ENCODE measurements around the gene U2SURP.
"Not testable (repeated sequence)": the region's sequence is repeated elsewhere in the genome, so short reads cannot be mapped to it uniquely, and the experiment has no call there.

U2SURP gene

DNA sequence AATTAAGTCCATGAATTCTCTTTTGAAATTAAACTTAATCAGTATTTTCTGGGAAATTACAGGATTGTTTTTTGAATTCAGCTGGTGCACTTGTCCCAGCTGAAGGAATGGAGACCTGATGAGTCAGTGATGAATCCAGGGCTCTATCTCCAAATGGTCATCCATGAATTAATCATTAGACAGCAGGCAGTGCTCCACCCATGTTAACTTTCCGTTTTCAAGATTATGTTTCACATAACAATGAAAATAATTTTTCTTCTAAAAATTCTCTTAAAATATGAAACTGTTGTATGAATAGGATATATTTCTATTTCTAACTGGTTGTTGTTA lies 24.0 kb upstream of the U2SURP start:
- no peak for DNase-seq

DNA sequence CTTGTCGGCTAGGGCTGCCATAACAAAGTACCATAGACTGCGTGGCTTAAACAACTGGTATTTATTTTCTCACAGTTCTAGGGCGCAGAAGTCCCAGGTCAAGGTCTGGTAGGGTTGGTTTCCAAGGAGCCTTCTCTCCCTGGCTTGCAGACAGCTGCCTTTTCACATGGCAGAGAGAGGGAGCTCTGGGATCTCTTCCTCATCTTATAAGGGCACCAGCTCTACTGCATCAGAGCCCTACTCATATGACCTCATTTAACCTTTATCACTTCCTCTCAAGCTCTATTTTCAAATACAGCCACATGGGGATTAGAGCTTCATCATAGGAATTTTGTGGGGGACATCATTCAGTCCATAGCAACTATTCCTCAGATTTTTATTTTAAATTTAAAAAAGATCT lies 20.3 kb upstream of the U2SURP start:
- DNase-seq = no peak

DNA sequence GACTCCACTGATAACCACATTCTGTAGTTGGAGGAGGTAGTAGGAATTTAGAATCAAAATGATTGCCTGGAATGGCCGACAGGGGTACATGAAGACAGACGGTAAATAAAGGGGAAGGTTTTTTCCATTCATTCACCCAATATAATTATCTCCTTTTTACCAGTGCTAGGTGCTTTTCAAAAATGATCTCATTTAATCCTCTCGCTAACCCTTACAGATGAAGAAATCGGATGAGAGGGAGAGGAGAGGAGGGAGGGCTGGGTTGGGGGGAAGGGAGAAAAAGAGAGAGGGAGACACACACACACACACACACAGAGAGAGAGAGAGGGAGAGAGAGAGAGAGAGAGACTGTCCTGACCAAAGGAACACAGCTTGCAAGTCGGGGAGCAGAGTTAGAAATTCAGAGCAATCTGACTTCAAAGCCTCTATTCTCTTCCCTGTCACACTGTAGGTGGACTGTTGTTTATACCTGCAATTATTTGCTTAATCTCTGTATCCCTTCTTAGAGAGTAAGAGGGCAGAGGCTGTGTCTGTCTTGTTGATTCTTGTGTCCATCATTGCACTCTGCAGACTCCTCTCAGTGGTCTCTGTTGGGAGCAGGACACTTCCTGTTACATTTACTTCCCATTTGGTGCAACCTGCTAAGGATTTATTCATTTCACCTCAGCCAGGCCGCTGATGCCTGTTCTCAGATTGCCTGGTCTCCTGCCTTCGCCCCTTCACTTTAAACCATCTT lies 19.2 kb upstream of the U2SURP start:
- DNase-seq = no peak

DNA sequence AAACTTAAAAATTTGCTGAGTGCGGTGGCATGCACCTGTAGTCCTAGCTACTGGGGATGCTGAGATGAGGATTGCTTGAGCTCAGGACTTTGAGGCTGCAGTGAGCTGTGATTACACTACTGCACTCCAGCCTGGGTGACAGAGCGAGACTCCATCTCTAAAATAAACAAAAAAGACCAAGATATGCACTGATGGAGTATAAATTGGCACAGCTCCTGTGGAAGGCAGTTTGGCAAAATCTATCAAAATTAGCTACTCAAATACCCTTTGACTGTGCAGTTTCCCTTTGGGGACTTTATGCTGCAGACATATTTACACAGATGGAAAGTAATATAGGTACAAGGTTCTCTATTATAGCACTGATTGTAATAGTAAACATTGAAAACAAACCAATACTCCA lies 18.1 kb upstream of the U2SURP start:
- no peak for DNase-seq

DNA sequence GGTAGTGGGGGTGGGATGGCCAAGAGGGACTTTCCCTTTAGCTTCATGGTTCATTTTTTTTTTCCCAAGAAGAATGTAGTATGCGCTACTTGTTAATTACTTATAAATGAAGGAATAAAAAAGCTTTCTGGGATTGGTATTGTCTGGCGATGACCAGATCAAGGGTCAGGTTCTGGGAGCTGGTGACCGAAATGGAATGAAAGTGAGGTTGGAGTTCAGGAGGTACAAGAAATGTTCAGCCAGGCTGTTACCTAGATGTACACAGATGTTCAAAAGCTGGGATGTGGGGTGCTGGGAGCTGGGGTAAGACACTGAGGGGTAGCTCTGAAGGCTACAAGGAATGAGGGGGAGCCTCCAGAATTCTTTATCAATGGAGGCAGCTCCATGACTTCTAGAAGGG lies 17.1 kb upstream of the U2SURP start:
- DNase-seq = no peak

DNA sequence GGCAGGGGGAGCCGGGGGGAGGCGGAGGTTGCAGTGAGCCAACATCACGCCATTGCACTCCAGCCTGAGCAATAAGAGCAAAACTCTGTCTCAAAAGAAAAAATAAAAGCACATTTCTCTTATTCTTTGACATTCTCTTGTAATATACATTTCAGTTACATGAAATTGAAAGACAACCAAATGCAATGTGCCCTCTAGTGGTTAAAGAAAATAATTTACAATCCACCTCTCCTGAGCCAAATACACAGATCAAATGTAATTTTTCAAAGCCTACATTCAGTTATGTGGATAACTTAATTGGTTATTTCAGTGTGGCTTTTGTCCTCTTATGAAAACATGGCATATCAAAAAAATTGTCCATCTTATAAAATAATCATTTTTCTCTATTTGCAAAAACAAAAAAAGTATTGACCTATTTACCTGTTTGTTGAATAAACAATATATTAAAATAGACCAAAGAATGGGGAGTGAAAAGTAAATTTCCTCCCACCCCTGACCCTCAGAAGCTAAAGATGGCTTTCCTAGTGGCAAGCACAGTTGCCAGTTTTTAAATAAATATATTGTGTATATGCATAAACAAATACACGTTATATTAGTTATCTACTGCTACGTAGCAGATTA lies 14.2 kb upstream of the U2SURP start:
- DNase-seq = no peak

DNA sequence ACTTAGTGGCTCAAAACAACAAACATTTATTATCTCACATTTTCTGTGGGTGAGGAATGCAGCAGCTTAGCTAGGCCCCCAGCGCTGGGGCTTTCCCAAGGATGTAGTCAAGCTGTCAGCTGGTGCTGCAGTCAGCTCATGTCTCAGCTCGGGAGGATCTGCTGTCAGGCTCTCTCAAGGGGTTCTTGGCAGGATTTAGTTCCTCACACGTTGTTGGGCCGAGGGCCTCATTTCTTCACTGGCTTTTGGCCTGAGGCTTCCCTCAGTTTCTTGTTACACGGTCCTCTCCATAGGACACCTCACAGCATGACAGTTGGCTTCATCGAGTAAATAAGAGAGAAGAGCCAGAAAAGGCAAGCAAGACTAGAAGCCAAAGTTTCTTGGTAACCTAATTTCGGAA lies 13.7 kb upstream of the U2SURP start:
- no peak for DNase-seq

DNA sequence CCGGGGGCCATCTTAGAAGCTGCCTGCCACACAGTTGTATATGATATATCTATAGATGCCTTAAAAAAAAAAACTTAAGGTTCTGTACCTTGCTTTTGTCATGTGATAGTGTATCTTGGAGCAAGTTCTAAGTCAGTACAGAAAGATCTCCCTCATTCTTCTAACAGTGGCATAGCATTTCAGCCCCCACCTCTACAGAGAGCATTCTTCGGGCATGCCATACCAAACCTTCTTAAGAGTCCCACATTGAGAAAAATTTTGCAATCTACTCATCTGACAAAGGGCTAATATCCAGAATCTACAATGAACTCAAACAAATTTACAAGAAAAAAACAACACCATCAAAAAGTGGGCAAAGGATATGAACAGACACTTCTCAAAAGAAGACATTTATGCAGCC lies 13.1 kb upstream of the U2SURP start:
- not testable (repeated sequence) for DNase-seq

DNA sequence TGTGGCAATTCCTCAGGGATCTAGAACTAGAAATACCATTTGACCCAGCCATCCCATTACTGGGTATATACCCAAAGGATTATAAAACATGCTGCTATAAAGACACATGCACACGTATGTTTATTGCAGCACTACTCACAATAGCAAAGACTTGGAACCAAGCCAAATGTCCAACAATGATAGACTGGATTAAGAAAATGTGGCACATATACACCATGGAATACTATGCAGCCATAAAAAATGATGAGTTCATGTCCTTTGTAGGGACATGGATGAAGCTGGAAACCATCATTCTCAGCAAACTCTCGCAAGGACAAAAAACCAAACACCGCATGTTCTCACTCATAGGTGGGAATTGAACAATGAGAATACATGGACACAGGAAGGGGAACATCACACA lies 12.5 kb upstream of the U2SURP start:
- DNase-seq = not testable (repeated sequence)

DNA sequence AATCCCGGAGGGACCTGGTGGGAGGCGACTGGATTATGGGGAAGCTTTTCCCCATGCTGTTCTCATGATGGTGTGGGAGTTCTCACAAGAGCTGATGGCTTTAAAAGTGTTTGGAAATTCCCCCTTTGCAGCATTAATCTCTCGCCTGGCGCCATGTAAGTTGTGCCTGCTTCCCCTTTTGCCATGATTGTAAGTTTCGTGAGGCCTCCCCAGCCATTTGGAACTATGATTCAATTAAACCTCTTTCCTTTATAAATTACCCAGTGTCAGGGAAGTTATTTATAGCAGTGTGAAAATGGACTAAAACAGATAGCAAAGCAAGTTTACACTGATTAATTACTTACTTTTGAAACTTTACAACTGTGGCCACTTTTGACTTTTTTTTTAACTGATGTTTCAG lies 10.6 kb upstream of the U2SURP start:
- no peak for DNase-seq

DNA sequence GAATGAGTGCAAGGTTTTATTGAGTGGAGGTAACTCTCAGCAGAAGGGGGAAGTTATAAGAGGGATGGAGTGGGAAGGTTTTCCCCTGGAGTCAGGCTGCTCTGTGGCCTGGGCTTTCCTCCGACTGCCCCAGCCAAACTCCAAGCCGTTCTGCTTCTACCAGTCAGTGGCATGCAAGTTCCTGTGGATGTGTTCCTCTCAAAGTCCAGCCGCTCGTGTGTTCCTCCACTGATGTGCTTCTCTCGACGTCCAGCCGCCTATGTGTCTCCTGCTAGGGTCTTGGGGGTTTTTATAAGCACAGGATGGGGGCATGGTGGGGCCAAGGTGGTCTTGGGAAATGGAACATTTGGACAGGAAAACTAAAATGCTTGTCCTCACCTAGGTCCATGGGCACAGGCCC lies 9.0 kb upstream of the U2SURP start:
- no peak for DNase-seq

DNA sequence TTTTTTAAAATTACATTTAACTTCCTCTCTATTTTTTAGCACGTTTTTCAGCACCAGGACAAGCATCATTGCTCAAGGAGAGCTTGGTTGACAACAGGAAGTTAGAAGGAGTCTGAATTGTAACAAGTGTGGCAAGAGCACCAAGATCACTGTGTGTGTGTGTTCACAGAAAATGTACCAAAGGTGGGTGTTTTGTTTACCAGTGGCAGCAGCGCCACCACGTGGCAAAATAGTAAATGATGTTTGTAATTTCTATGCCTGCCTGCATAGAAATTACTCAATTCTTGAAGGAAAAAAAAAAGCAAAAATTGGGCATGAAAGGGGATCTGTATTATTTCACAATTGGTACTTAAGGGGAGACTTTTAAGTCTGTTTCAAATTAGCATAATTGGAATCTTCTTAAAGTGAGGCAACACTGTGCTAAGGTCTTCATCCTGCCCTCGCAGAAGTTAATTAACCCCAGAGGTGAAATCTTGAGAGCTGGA lies 7.4 kb upstream of the U2SURP start:
- peak; percentile 56 for DNase-seq

DNA sequence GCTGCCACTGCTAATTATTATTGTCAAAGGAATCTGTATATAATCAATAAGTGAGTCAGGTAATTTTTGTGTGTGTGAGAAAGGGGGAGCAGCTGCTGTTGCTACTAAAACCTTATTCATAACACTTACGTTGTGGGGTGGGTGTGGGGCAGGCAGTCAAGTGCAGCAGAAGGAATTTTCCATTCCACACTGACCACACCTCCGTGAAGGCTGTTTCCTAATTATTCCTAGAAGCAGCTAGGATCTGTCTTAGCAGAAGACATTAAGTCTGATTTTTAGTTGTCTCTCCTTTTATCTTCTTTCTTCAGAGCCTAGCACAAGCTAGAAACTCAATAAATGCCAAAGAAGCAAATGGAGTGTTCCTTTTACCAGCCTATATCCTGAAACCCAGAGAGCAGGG lies 4.0 kb upstream of the U2SURP start:
- DNase-seq = no peak

DNA sequence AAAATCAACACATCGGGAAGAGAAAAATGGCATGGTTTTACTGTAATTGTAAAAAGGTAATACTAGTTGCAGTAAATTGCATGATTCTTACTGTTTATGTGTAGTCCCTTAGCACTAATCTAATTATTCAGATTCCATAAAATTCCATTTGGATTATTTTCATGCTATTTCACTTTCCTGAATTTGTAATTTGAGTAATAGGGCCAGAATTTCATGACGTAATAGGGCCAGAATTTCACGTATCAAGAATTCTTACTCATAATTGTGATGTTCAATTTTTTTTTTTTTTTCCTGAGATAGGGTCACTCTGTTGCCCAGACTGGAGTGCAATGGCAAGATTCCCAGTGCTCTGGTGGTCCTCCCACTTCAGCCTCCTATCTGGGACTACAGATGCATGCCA lies 2.9 kb upstream of the U2SURP start:
- no peak for DNase-seq

DNA sequence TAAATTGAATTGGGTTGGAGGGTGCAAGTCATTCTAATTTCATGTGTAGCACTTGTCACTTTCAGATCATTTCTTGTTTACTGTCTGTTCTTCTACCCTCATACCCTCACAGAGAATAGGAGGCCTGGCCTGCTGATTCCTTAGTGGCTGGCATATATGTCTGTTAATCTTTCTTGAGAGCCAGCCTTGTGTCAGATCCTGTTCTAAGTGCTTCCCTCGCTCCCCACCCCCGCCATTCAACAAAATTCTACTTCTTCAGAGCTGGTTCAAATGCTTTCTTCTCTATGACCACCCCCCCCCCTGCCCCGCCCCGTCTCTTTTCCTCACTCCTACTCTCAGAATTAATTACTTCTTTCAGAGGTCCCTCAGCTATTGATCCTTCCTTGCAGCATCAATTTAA lies 1.5 kb upstream of the U2SURP start:
- DNase-seq = no peak

DNA sequence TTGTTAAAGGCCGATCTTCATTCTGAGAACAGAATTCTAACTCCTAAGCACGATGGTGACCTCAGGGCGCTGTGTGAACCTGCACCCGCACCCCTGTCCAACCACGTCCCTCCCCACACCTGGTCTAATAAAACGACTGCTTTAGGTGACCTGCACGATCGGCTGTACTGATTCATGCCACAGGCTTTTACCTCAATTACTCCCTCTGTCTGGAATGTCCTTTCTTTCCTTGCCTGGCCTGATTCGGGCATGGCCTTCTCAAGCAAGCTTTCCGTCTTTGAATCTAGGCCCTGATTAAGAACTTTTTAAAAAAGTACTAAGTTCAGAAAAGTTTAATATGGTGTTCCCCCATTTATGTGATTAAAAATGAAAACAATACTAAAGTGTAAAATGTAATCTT lies 842 bp upstream of the U2SURP start:
- no peak for DNase-seq

DNA sequence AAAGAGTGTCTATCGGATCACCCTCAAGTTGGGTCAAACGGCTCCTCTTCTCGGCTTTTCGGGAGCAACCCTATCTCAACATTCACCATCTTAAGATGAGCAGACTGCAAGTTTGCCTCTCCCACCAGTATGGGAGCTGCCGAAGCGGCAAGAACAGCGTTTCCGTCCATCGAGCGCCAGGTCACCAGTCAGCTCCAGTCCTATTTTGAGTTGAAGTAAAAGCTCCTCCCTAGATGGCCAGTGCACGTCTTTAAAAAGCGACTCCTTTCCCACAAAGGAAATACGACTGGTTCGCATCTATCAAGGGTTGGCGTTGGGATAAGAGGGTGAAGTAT lies 369 bp upstream of the U2SURP start:
- DNase-seq = peak; percentile 62

DNA sequence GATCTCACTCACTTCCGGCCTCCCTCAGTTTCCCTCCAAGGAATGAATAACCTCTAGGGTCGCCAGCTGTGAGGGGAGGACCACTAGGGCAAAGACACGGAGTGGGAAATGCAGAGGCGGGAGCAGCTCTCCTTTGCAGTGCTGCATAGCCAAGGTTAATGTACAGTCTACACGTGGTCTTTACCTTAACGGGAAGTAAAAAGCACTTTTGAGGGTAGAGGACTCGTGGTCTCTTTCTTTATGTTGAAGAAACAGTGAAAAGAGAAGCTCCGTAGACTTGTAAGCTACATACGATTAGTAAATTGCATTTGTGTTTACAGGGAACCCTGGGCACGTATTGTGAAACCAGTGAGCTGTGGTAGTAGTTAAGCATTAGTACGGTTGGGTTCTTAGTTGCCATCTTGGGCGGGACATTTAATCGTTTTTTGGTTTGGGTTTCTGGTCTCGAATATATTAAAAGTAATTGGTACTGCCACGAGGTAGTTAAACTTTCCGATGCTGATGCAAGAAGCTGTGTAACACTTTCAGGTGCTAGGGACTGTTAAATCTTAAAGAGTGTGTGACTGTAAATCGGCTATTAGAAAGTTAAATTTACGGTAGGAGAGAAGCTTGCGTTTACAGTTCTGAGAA lies 828 bp downstream of the U2SURP start:
- no peak for DNase-seq

DNA sequence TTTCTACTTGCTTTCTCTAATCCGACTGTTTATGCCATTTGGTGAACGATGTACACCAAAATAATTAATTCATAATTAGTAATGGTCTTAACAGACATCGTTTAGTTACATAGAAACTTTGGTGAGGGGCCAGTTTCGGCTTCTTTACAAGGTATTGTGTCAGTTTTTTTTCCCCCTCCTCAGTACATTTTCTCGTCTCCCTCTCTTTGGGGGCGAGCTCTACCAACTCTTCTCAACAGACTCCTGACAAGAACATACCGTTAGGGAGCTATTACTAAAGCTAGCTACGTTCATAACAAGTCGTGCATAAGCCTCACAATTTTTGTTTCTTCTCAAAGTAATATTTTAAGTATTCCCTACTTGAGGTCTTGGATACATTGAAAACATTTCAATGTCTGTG lies 1.4 kb downstream of the U2SURP start:
- DNase-seq = no peak

DNA sequence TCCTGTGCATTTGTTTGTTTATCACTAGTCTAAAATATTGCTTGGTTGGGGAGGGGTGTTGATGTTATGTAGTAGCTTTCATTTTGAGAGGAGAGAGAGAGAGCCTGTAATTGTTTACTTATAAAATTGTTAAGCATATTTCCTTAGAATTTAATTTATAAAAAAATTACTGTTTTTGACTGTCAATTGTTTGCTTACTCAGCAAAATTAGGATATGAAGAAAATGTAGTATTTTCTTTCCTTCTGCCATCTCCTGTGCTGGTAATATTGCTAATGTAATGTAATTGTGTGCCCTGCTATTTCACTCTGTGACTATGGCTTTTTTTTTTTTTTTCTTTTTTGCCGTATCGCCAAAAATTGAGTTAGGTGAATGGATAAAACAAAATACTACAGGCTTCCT lies 3.5 kb downstream of the U2SURP start:
- DNase-seq = no peak

DNA sequence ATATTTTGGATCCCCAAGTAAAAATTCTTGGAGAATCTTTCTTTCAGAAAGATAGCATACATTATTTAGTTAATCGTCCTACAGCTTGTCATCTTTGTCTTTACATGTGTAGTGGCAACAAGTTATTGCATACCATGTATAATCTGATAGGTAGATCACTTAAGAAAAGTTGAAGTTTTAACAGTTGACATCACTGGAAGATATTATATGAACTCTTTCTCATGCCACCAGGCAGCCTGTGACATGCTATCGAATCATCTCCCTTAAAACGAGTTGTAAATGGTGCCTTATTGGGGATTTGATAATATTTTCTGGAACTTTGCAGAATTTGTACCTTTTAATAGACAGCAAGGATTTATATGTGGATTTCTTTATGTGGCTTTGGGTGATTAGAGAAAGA lies 8.7 kb downstream of the U2SURP start:
- no peak for DNase-seq

DNA sequence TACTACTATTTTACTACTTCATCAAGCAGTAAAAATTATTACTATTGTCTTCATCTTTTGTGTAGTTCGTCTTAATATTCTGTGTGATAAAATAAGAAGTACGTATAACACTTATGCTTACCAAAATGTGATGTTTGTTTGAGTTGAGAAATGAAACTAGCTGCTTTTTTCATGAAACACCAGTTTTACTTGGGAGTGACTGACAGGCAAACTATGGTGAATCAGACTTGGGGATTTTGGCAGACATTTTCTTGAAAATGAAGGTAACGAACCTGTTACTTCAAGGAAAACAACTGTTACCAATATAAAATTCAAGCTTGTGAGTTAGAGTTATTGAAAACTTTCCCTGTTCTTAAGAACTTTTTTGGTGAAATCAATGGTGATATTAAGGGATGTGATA lies 10.3 kb downstream of the U2SURP start:
- DNase-seq = no peak

DNA sequence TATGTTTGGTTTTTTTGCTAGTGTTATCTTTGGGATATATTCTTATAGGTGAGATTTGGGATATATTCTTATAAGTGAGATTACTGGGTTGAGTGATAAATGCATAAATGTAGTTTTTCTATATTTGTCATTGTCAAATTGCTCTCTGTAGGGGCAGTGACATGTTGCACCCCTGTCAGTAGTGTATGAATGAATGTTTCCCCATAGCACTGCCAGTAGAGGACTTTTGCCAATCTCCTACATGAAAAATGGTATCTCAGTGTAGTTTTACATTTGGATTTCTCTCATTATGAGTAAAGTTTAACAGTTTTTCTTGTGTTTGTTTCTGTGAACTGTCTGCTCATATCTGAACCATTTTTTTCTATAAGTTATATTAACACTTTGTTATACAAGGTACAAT lies 13.6 kb downstream of the U2SURP start:
- DNase-seq = no peak

DNA sequence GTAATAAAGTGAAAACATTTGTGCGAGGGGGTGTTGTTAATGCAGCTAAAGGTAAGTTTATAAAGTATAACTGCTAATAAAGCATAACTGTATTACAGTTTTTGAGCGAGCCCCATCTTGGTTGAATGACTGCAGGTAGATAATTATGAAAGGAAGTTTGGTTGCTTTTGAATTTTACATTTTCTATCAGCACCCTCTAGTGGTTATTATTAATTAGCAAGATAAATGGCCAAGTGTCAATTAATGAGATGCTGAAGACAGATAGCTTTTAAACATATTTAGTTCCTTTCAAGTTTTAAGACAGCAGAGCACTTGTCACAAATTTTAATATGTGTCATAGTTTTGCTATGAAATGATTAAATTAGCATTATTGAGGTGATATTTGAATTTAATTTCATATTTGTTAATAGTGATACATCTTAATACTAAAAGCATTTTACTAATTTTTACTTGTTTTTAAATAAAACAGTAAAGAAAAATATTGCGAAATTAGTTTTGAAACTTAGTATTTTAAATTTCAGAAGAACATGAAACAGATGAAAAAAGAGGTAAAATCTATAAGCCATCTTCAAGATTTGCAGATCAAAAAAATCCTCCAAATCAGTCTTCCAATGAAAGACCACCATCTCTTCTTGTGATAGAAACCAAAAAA lies 15.1 kb downstream of the U2SURP start:
- no peak for DNase-seq

Measured in activated CD4-positive, CD25-positive, alpha-beta regulatory T cell treated with anti-CD3 and anti-CD28 coated beads, Interleukin-2, amount 50 U/mL, for 72 hours (primary cell).